Aortic smooth muscle cell (primary cell): Measurements from ENCODE around the gene ASH1L. TPM values are rescaled to one million over a fixed set of nuclear protein-coding genes. Genes with fewer than 3 reads are reported as not detected.

Experiments used
- total RNA-seq: library from RNA; depleted of rRNA; stranded (reverse); fragments of >200 nt; gene quantifications from 2 replicates; pipeline ENCODE4 v1.2.3, GENCODE V29; 2014

Gene ASH1L
- 30.3 and 35.9 TPM in 2 replicates for total RNA-seq

GRCh38 chr1:155562581-155563376 is at the start of gene ASH1L:
Gene ASH1L, minus strand, starts transcription at chr1:155562803. Its CDS starts 41,284 bp downstream, at chr1:155521519.

GRCh38 chr1:155609515-155610256 is 47.1 kb upstream of the ASH1L start, which contains the start of gene MSTO1:
Gene MSTO1, plus strand, starts transcription at chr1:155610218. Its CDS starts 31 bp downstream, at chr1:155610249.

GRCh38 chr1:155320661-155321617 is 241.7 kb downstream of the ASH1L start, which contains the start of gene RUSC1:
Gene RUSC1, plus strand, starts transcription at chr1:155320894. Its CDS starts 880 bp downstream, at chr1:155321774.

GRCh38 chr1:155308493-155309422 is 253.8 kb downstream of the ASH1L start, which contains the start of gene FDPS:
Gene FDPS, plus strand, starts transcription at chr1:155308866. Its CDS starts 924 bp downstream, at chr1:155309790.

GRCh38 chr1:155301342-155301841 is 261.2 kb downstream of the ASH1L start, which contains the start of gene PKLR:
Gene PKLR, minus strand, starts transcription at chr1:155301438. Its CDS starts 43 bp downstream, at chr1:155301395.

Other genes with a start within 250 kb of the ASH1L start
- gene RUSC1, start 241.9 kb downstream of the ASH1L start, total RNA-seq = 9.5 TPM in 2 replicates
- 20.3 and 31.2 TPM in 2 replicates for gene MSTO1, start 47.4 kb upstream of the ASH1L start, total RNA-seq
- 44.4 and 55.1 TPM in 2 replicates for gene YY1AP1, start 126.0 kb upstream of the ASH1L start, total RNA-seq
- 45.8 and 49.7 TPM in 2 replicates for gene DAP3, start 126.3 kb upstream of the ASH1L start, total RNA-seq